GM23338 (cell line): ENCODE measurements around the gene POLR2L. TPM values are rescaled to one million over a fixed set of nuclear protein-coding genes. Genes with fewer than 3 reads are reported as not detected.

Experiments used
- ATAC-seq: fragments of 200-7000 bp; cut with Tn5 transposase; 3 replicates; pipeline ENCODE4 v1.9.1; 2020
- DNase-seq: peaks from one replicate; pipeline ENCODE4 v3.0.0-alpha.2; 2015; ENCODE audit warnings: low spot score
- H2AFZ ChIP-seq: fragments of 200-600 bp; sonication (generic); 2 replicates; pipeline ENCODE4 v1.8.0; 2016; ENCODE audit warnings: antibody characterized with exemption, mild to moderate bottlenecking, moderate library complexity
- H3F3A ChIP-seq: fragments of 200-600 bp; sonication (generic); replicated peaks from 2 replicates; pipeline ENCODE4 v1.8.0; 2017; ENCODE audit warnings: antibody characterized with exemption, mixed run types, low read depth
- H3K27ac ChIP-seq: fragments of 200-600 bp; sonication (generic); 2 replicates; pipeline ENCODE4 v1.6.1; 2016; ENCODE audit warnings: low read depth
- H3K27me3 ChIP-seq: fragments of 200-600 bp; sonication (generic); 2 replicates; pipeline ENCODE4 v1.8.0; 2016; ENCODE audit warnings: mild to moderate bottlenecking, mixed run types, moderate library complexity; ENCODE audit not compliant: insufficient read depth
- H3K36me3 ChIP-seq: fragments of 200-600 bp; sonication (generic); 2 replicates; pipeline ENCODE4 v1.8.0; 2016; ENCODE audit warnings: mild to moderate bottlenecking; ENCODE audit not compliant: insufficient read depth
- H3K4me1 ChIP-seq: fragments of 200-600 bp; sonication (generic); 2 replicates; pipeline ENCODE4 v1.8.0; 2016; ENCODE audit warnings: mild to moderate bottlenecking, moderate library complexity; ENCODE audit not compliant: insufficient read depth
- H3K4me2 ChIP-seq: fragments of 200-600 bp; sonication (generic); 2 replicates; pipeline ENCODE4 v1.7.1; 2017; ENCODE audit warnings: mixed run types
- H3K4me3 ChIP-seq: fragments of 200-600 bp; sonication (generic); 2 replicates; pipeline ENCODE4 v1.6.1; 2016; ENCODE audit warnings: mixed run types
- H3K79me2 ChIP-seq: fragments of 200-600 bp; sonication (generic); replicated peaks from 2 replicates; pipeline ENCODE4 v1.8.0; 2017; ENCODE audit warnings: mild to moderate bottlenecking; ENCODE audit not compliant: insufficient read depth
- H3K9me2 ChIP-seq: fragments of 200-600 bp; sonication (generic); 2 replicates; pipeline ENCODE4 v1.8.0; 2017; ENCODE audit not compliant: insufficient read depth
- H4K20me1 ChIP-seq: fragments of 200-600 bp; sonication (generic); replicated peaks from 2 replicates; pipeline ENCODE4 v1.8.0; 2017; ENCODE audit warnings: mild to moderate bottlenecking; ENCODE audit not compliant: insufficient read depth
- H3K27ac Mint-ChIP-seq: 2 replicates; pipeline ENCODE4 v1.8.0; 2020; ENCODE audit warnings: inconsistent platforms, mild to moderate bottlenecking, moderate library complexity, mixed read lengths
- H3K27me3 Mint-ChIP-seq: 3 replicates; pipeline ENCODE4 v1.8.0; 2022; ENCODE audit warnings: low read depth, mild to moderate bottlenecking, moderate library complexity, mixed read lengths, inconsistent platforms; ENCODE audit not compliant: insufficient read depth, poor library complexity
- H3K36me3 Mint-ChIP-seq: 3 replicates; pipeline ENCODE4 v1.8.0; 2021; ENCODE audit warnings: low read depth, mild to moderate bottlenecking, inconsistent platforms, moderate library complexity, mixed read lengths
- H3K4me1 Mint-ChIP-seq: 3 replicates; pipeline ENCODE4 v1.8.0; 2020; ENCODE audit warnings: mild to moderate bottlenecking, inconsistent platforms, mixed read lengths
- H3K4me3 Mint-ChIP-seq: 3 replicates; pipeline ENCODE4 v1.8.0; 2021; ENCODE audit warnings: moderate library complexity, mild to moderate bottlenecking, inconsistent platforms, mixed read lengths
- H3K9me3 Mint-ChIP-seq: 3 replicates; pipeline ENCODE4 v1.8.0; 2020; ENCODE audit warnings: moderate library complexity, mild to moderate bottlenecking, inconsistent platforms, mixed read lengths
- CREB1 ChIP-seq: fragments of 250-450 bp; sonication (Bioruptor Pico); IDR thresholded peaks from 2 replicates; pipeline ENCODE4 v1.5.0; 2020; ENCODE audit warnings: low read depth, mild to moderate bottlenecking, moderate library complexity
- CTCF ChIP-seq, 2 experiments: fragments of 200-600 bp in 1 of 2; sonication (generic) in 1 of 2; conservative IDR thresholded peaks; 2 replicates each; pipeline versions ENCODE4 v1.5.1 to v1.6.1; 2016 to 2017; ENCODE audit warnings: antibody characterized with exemption in 2 of 2, low read depth in 2 of 2, mild to moderate bottlenecking in 2 of 2, moderate library complexity in 1 of 2
- ETS1 ChIP-seq: IDR thresholded peaks from 2 replicates; pipeline ENCODE4 v1.6.1; 2016; ENCODE audit warnings: antibody characterized with exemption
- EZH2 ChIP-seq: fragments of 200-600 bp; sonication (generic); IDR thresholded peaks from one replicate; pipeline ENCODE4 v1.8.0; 2017; ENCODE audit warnings: antibody characterized with exemption, mild to moderate bottlenecking, low read depth; ENCODE audit not compliant: unreplicated experiment
- EZH2phosphoT487 ChIP-seq: fragments of 200-600 bp; sonication (generic); IDR thresholded peaks from one replicate; pipeline ENCODE4 v1.8.1; 2018; ENCODE audit warnings: antibody characterized with exemption; ENCODE audit not compliant: unreplicated experiment
- JUNB ChIP-seq: IDR thresholded peaks from one replicate; pipeline ENCODE4 v1.6.1; 2016; ENCODE audit warnings: antibody characterized with exemption; ENCODE audit not compliant: unreplicated experiment
- NANOG ChIP-seq: IDR thresholded peaks from 2 replicates; pipeline ENCODE4 v1.6.1; 2016; ENCODE audit warnings: antibody characterized with exemption, borderline replicate concordance
- POLR2AphosphoS5 ChIP-seq: IDR thresholded peaks from 2 replicates; pipeline ENCODE4 v1.6.1; 2016; ENCODE audit warnings: antibody characterized with exemption, low read depth
- REST ChIP-seq: IDR thresholded peaks from one replicate; pipeline ENCODE4 v1.6.1; 2018; ENCODE audit warnings: antibody characterized with exemption; ENCODE audit not compliant: unreplicated experiment
- STAT1 ChIP-seq: IDR thresholded peaks from one replicate; pipeline ENCODE4 v1.6.1; 2016; ENCODE audit warnings: antibody characterized with exemption; ENCODE audit not compliant: unreplicated experiment
- ZNF114 ChIP-seq: fragments of 250-450 bp; sonication (Bioruptor Pico); IDR thresholded peaks from 2 replicates; pipeline ENCODE4 v1.5.0; 2020; ENCODE audit warnings: mild to moderate bottlenecking, moderate library complexity
- ZNF331 ChIP-seq: fragments of 250-450 bp; sonication (Bioruptor Pico); IDR thresholded peaks from 2 replicates; pipeline ENCODE4 v1.5.0; 2020; ENCODE audit warnings: low read depth, mild to moderate bottlenecking, moderate library complexity
- ZNF462 ChIP-seq: fragments of 250-450 bp; sonication (Bioruptor Pico); IDR thresholded peaks from 2 replicates; pipeline ENCODE4 v1.5.0; 2020; ENCODE audit warnings: mild to moderate bottlenecking, moderate library complexity
- polyA plus RNA-seq: library from polyadenylated mRNA; unstranded; fragments of >200 nt; fragmentation: Nextera tagmentation; extraction: Ambion mirVana; gene quantifications from 2 replicates; pipeline ENCODE4 v1.2.1, GENCODE V29; 2016
- total RNA-seq: library from RNA; depleted of rRNA; stranded (reverse); fragments of >200 nt; shearing (Covaris generic); gene quantifications from 2 replicates; pipeline ENCODE4 v1.2.3, GENCODE V29; 2014

The POLR2L gene
- total and polyA plus RNA-seq, 2 experiments from 2014 or later: 32.2 to 369 TPM

GRCh38 chr11:837990-838307 is 4.4 kb downstream of the POLR2L start:
- H3K27ac Mint-ChIP-seq: no peak overlapping the region
- Histone ChIP-seq H3K4me2 (no peak overlapping the region), H3K36me3 (peaks cover 6% of the 10 kb centered on the region; the same call in 1 of the 2 replicates), H3K27ac (no peak overlapping the region), H3K4me3 (no peak overlapping the region), H2AFZ (no peak overlapping the region), H3K9me2 (no peaks in the 10 kb centered on the region), H3F3A (peaks cover 26% of the 10 kb centered on the region), H3K4me1 (peaks cover 17% of the 10 kb centered on the region), H4K20me1 (peaks cover 38% of the 10 kb centered on the region), H3K27me3 (no peaks in the 10 kb centered on the region), H3K79me2 (peaks cover 23% of the 10 kb centered on the region)
- peaks cover 38% of the 10 kb centered on the region for H3K36me3 Mint-ChIP-seq
- no peak for TF ChIP-seq ZNF114 (CRISPR knock-in tag)
- no peak for TF ChIP-seq REST
- TF ChIP-seq ETS1: no peak
- TF ChIP-seq CTCF (conservative IDR thresholded peaks at IDR 0.05; ENCODE audit: low read depth in 2 of 2): no peak
- no peak for TF ChIP-seq EZH2
- TF ChIP-seq JUNB: no peak
- TF ChIP-seq ZNF462: no peak
- no peak for TF ChIP-seq CREB1 (CRISPR knock-in tag)
- no peak for TF ChIP-seq STAT1
- no peak for TF ChIP-seq ZNF331 (CRISPR knock-in tag)
- no peak for TF ChIP-seq POLR2AphosphoS5
- no peak for TF ChIP-seq NANOG
- no peak for TF ChIP-seq EZH2phosphoT487
- H3K4me1 Mint-ChIP-seq: peaks cover 28% of the 10 kb centered on the region
- no peaks in the 10 kb centered on the region for H3K9me3 Mint-ChIP-seq
- no peak overlapping the region for H3K4me3 Mint-ChIP-seq
- DNase-seq: no peak
- ATAC-seq: no peak
- H3K27me3 Mint-ChIP-seq: peaks cover 28% of the 10 kb centered on the region
